ENCODE data around the gene MRPS9. TPM values are rescaled to one million over a fixed set of nuclear protein-coding genes. Genes with fewer than 3 reads are reported as not detected.

MRPS9 gene
- total RNA-seq, 2 experiments from 2014 or later = 23.6 to 23.7 TPM

Other genes starting within 250 kb of the MRPS9 start
- gene POU3F3, start 184.0 kb upstream of the MRPS9 start, total RNA-seq = not detected
- gene GPR45, start 203.7 kb downstream of the MRPS9 start, total RNA-seq = not detected